ENCODE measurements around the gene DGKE. TPM values are rescaled to one million over a fixed set of nuclear protein-coding genes. Genes with fewer than 3 reads are reported as not detected.

The DGKE gene
- total RNA-seq: 4.7 and 5.4 TPM in 2 replicates
- long read RNA-seq, full-length matches to known transcripts: 1 of 4 reads
- long read RNA-seq, partial matches to known transcripts: 1 of 4 reads
- long read RNA-seq, other reads (novel, unspliced or antisense): 2 of 4 reads

- no peak for TF ChIP-seq CTCF (conservative IDR thresholded peaks at IDR 0.05)
- peaks cover 11% of the 10 kb centered on the region for H3K36me3 Mint-ChIP-seq (ENCODE audit: low read depth)
- peak within 1 kb of the TSS; percentile 90 for H3K4me3 Mint-ChIP-seq
- H3K27ac Mint-ChIP-seq (ENCODE audit: unreplicated experiment): no peak within 1 kb of the TSS
- no peaks in the 10 kb centered on the region for H3K9me3 Mint-ChIP-seq
- DNase-seq (ENCODE audit: low read depth, low spot score): peak; percentile 92
- H3K4me1 Mint-ChIP-seq: peaks cover 34% of the 10 kb centered on the region
- peaks cover 21% of the 10 kb centered on the region for H3K27me3 Mint-ChIP-seq (ENCODE audit: low read depth)
Measured at GRCh38 chr17:56833809-56834379, at the start of gene DGKE, which contains the start of gene C17orf67. Gene DGKE, plus strand, starts transcription at chr17:56834151. Its CDS starts 645 bp downstream, at chr17:56834796. Gene C17orf67, minus strand, starts transcription at chr17:56833920. Its CDS starts 18,110 bp downstream, at chr17:56815810.

GRCh38 chr17:56785405-56785804 is 48.5 kb upstream of the DGKE start:
- Mint-ChIP-seq H3K4me1 (peaks cover 2% of the 10 kb centered on the region), H3K36me3 (ENCODE audit: low read depth) (no peaks in the 10 kb centered on the region), H3K27me3 (ENCODE audit: low read depth) (peaks cover 30% of the 10 kb centered on the region), H3K27ac (ENCODE audit: unreplicated experiment) (no peak overlapping the region), H3K9me3 (no peaks in the 10 kb centered on the region), H3K4me3 (no peak overlapping the region)
- DNase-seq (ENCODE audit: low read depth, low spot score): no peak
- no peak for TF ChIP-seq CTCF (conservative IDR thresholded peaks at IDR 0.05)

GRCh38 chr17:56785997-56786680 is 47.8 kb upstream of the DGKE start:
- H3K4me3 Mint-ChIP-seq: no peak overlapping the region
- no peak for TF ChIP-seq CTCF (conservative IDR thresholded peaks at IDR 0.05)

GRCh38 chr17:56786989-56787482 is 46.9 kb upstream of the DGKE start:
- Mint-ChIP-seq H3K4me3 (no peak overlapping the region), H3K27ac (ENCODE audit: unreplicated experiment) (peak overlapping the region; percentile 28), H3K27me3 (ENCODE audit: low read depth) (peaks cover 13% of the 10 kb centered on the region), H3K36me3 (ENCODE audit: low read depth) (no peaks in the 10 kb centered on the region), H3K9me3 (peaks cover 2% of the 10 kb centered on the region), H3K4me1 (no peaks in the 10 kb centered on the region)
- DNase-seq (ENCODE audit: low read depth, low spot score): no peak
- TF ChIP-seq CTCF (conservative IDR thresholded peaks at IDR 0.05): no peak

More at GRCh38 chr17:56785997-56786680, 47.8 kb upstream of the DGKE start:
- no peak for DNase-seq (ENCODE audit: low read depth, low spot score)
- H3K27me3 Mint-ChIP-seq (ENCODE audit: low read depth): peaks cover 22% of the 10 kb centered on the region
- no peaks in the 10 kb centered on the region for H3K36me3 Mint-ChIP-seq (ENCODE audit: low read depth)
- H3K9me3 Mint-ChIP-seq: no peaks in the 10 kb centered on the region
- H3K27ac Mint-ChIP-seq (ENCODE audit: unreplicated experiment): no peak overlapping the region
- no peaks in the 10 kb centered on the region for H3K4me1 Mint-ChIP-seq

- no peak overlapping the region for H3K27ac Mint-ChIP-seq (ENCODE audit: unreplicated experiment)
- H3K36me3 Mint-ChIP-seq (ENCODE audit: low read depth): peaks cover 3% of the 10 kb centered on the region
- peaks cover 2% of the 10 kb centered on the region for H3K27me3 Mint-ChIP-seq (ENCODE audit: low read depth)
- no peak for DNase-seq (ENCODE audit: low read depth, low spot score)
- no peak overlapping the region for H3K4me3 Mint-ChIP-seq
- no peaks in the 10 kb centered on the region for H3K4me1 Mint-ChIP-seq
- peaks cover 8% of the 10 kb centered on the region for H3K9me3 Mint-ChIP-seq
- no peak for TF ChIP-seq CTCF (conservative IDR thresholded peaks at IDR 0.05)
Measured at GRCh38 chr17:56792267-56792666, 41.7 kb upstream of the DGKE start.
